Right lung (tissue), 5 donors: ENCODE data around the gene KIFC1. TPM values are rescaled to one million over a fixed set of nuclear protein-coding genes. Genes with fewer than 3 reads are reported as not detected.
"Not testable (repeated sequence)": the region's sequence is repeated elsewhere in the genome, so short reads cannot be mapped to it uniquely, and the experiment has no call there.

Source experiments
- DNase-seq, 2 donors: peaks; one replicate each; pipeline ENCODE4 v3.0.0-alpha.2; 2013
- polyA plus RNA-seq, 5 donors: library from polyadenylated mRNA; unstranded; fragments of 120-200 nt; gene quantifications; one replicate each; pipeline versions ENCODE4 v1.2.1 to v1.2.3, GENCODE V29; 2013; ENCODE audit warnings: inconsistent platforms in 1 of 5, low replicate concordance in 1 of 5; ENCODE audit not compliant: insufficient read length in 5 of 5, insufficient read depth in 1 of 5

Gene KIFC1
- polyA plus RNA-seq, 5 donors = 28.6 to 72.8 (median 47.1) TPM

GRCh38 chr6:33372526-33373123 is 19.0 kb upstream of the KIFC1 start:
- no peak for DNase-seq

- no peak for DNase-seq
These were observed 17.4 kb upstream of the KIFC1 start for GRCh38 chr6:33373960-33374910.

GRCh38 chr6:33375143-33375671 is 16.4 kb upstream of the KIFC1 start:
- peak; percentile 87 to 90 for DNase-seq

GRCh38 chr6:33377171-33377570 is 14.5 kb upstream of the KIFC1 start:
- DNase-seq = no peak

GRCh38 chr6:33379184-33379583 is 12.4 kb upstream of the KIFC1 start:
- not testable (repeated sequence) for DNase-seq

- DNase-seq = no peak
These were observed 11.2 kb upstream of the KIFC1 start for GRCh38 chr6:33380272-33380981.

GRCh38 chr6:33383427-33384185 is 8.0 kb upstream of the KIFC1 start:
- no peak for DNase-seq

GRCh38 chr6:33384581-33385020 is 7.0 kb upstream of the KIFC1 start:
- no peak for DNase-seq

- no peak for DNase-seq
These were observed 1.4 kb upstream of the KIFC1 start for GRCh38 chr6:33390173-33390572.

- DNase-seq = no peak
These were observed 801 bp upstream of the KIFC1 start for GRCh38 chr6:33390767-33391277.

- no peak for DNase-seq
These were observed 435 bp downstream of the KIFC1 start for GRCh38 chr6:33391922-33392594.

- no peak for DNase-seq
These were observed 949 bp downstream of the KIFC1 start for GRCh38 chr6:33392595-33392948.

- DNase-seq = no peak
These were observed 1.4 kb downstream of the KIFC1 start for GRCh38 chr6:33392979-33393378.

GRCh38 chr6:33397541-33397940 is 5.9 kb downstream of the KIFC1 start:
- DNase-seq = no peak

GRCh38 chr6:33398601-33399000 is 7.0 kb downstream of the KIFC1 start:
- not testable (repeated sequence) for DNase-seq

- not testable (repeated sequence) for DNase-seq
These were observed 8.3 kb downstream of the KIFC1 start for GRCh38 chr6:33399881-33400280.

GRCh38 chr6:33404884-33405283 is 13.3 kb downstream of the KIFC1 start:
- DNase-seq = no peak

- DNase-seq = no peak
These were observed 13.8 kb downstream of the KIFC1 start for GRCh38 chr6:33405386-33405940.

GRCh38 chr6:33406126-33406525 is 14.5 kb downstream of the KIFC1 start:
- no peak for DNase-seq

GRCh38 chr6:33407132-33407718 is 15.6 kb downstream of the KIFC1 start:
- DNase-seq = no peak
